ENCODE measurements around the gene TTLL10.

Gene TTLL10

DNA sequence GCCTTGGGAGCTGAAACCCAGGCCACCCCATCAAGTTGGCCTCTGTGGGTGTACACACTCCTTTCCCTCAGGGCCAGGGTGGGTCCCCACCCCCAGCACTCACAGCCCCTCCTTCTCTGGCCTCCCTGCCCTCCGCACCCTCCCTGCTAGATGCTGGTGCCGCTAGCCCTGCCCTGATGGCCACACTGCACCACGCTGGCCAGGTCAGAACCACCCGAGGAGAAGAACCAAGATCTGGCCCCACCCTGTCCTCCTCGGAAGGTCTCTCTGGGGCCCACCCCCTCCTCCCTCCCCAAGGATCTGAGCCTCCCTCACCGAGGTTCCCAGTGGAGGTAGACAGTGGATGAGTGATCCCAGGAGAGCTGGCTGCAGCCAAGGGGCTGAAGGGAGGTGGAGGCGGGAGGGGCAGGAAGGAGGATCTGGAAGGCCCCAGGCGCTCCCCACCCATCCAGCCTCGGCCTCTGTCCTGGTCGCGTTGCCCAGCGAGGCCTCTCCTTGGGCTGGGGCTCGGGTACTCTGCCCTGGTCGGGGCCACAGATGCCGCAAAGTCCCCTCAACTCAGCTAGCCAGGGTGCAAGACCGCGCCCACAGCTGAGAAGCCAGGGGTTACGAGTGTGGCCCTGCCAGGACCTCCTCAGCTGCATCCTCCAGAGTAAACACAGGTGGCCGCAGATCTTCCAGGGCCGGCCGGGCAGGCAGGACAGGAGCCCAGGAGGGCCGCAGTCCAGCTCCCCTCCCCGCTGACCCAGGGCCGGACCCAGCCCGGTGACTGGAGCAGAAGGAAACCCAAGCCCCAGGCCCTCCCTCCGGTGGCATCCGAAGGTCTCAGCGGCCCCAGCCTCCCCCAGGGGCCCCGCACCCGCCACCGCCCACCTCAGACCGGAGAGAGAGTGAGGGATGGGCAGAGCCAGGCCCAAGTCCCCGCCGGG lies 63.5 kb downstream of the TTLL10 start:
- DNase-seq (ENCODE audit: low spot score) = no peak

DNA sequence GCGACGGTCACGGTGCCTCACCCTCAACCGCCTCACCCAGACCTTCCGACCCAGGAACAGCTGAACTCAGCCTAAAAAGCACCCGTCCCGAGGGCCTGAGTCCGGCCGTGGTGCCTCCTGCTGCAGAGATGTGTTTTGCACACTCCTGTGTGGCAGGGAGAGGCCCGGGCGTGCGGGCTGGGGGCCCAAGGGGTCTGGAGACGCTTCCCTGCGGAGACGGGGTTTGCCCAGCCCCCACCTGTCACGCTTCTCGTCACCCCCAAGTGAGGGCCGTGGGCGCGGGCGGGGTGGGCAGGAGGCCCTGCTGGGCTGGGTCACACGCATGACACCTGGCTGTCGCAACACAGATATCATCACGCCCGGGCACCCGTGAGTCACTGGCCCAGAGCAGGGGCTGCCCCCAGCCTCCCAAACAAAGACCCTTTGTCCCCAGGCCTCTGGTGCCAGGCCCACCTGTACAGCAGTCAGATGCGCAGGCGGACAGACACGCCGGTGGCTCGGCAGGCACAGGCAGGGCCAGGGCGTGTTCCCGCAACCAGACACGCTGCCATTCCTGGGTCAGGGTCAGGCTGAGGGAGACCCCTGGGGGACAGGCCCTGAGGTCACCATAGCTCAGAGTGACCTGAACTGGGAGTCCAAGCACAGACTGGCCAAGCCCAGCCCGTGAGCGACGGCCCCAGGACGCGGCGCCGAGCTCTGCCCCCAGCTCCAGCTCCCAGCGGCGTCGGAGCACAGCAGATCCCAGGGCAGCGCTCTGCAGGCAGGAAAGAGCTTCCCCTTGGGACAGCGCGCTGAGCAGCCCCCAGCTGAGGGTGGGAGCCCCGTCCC lies 64.4 kb downstream of the TTLL10 start:
- DNase-seq (ENCODE audit: low spot score) = peak; percentile 47

DNA sequence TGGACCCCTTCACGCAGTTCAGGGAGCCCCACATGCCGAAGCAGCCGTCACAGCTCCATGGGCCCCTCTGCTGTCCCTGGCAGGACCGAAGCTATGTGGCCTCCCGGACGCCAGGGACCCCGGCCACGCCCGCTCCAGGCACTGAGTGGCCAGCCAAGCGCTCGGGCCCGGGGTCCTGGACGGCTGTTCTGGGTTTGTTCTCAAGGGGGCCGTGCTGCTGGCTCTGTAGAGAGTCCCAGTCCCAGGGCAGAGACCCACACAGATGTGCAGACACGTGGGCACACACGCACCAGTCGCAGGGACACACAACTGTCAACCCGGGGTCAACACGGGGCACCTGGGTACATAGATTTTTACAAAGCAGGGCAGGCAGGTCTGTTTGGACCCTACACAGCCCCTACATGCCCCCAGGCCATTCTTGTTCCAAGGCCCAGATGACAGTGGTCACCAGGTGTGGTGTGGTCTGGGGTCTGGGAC lies 65.1 kb downstream of the TTLL10 start:
- DNase-seq (ENCODE audit: low spot score) = peak; percentile 30

DNA sequence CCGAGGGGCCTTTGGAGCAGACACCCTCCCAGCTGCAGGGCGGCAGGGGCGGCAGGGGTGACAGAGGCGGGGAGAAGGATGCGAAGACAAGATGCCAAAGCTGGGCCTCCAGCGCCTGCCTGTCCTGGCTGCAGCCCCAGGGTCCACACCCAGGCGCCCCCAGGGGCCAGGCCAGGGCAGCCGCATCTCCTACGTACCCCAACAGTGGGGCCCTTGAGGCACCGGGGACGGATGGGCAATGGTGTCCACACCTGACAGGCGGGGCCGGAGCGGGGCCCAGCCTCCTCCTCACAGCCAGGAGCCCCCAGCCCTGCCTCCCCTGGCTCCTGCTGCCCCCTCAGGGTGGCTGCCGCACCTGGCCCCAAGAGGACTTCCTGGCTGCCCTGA lies 65.5 kb downstream of the TTLL10 start:
- peak; percentile 68 for DNase-seq (ENCODE audit: low spot score)

DNA sequence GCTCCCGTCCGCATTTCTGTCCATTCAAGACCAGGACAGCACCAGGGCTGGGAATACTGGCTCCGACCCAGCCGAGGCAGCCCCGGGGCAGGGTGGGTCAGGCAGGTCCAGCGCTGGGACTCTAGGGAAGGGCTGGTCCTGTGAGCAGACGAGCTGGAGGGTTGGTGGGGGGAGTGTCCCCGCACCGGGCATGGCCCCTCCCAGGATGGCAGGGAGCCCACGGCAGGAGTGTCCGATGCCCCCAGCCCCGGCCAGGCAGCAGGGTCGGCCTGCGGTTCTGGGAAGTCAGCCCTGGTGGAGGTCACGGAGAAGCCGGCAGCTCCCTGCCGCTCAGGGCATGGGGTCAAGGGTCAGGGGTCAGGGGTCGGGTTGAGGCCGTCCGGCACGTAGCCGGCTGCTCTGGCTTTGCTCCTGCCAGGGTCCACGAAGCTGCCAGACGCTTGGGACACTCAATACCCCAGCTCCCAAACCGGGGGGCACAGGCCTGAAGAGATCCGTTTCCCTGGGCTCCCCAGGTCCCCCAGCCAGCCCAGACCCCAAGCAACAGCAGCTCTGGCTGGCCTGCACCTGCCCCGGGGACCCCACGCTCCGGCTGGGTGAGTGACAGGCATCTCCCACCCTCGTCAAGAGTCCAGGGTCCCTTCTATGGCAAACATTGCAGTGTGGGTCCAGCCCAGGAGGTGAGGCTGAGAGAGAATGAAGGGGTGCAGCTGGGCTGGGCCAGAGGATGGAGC lies 66.1 kb downstream of the TTLL10 start:
- peak; percentile 41 for DNase-seq (ENCODE audit: low spot score)

DNA sequence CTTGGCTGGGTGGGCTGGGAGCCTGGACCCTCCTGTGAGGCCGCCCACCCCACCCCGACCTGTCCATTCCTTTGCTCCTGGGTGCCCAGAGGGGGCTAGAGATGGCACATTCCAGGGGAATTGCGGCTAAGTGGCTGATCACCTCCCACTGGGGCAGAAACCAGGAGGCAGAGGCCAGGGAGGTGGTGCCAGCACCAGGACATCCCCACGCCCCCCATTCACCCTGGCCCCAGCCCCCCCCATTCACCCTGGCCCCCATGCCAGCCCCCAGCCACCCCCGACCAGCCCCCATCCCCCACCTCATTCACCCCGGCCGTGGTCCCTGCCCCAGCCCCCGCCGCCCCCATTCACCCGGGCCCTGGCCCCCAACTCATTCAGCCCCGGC lies 66.7 kb downstream of the TTLL10 start:
- DNase-seq (ENCODE audit: low spot score) = peak; percentile 41

DNA sequence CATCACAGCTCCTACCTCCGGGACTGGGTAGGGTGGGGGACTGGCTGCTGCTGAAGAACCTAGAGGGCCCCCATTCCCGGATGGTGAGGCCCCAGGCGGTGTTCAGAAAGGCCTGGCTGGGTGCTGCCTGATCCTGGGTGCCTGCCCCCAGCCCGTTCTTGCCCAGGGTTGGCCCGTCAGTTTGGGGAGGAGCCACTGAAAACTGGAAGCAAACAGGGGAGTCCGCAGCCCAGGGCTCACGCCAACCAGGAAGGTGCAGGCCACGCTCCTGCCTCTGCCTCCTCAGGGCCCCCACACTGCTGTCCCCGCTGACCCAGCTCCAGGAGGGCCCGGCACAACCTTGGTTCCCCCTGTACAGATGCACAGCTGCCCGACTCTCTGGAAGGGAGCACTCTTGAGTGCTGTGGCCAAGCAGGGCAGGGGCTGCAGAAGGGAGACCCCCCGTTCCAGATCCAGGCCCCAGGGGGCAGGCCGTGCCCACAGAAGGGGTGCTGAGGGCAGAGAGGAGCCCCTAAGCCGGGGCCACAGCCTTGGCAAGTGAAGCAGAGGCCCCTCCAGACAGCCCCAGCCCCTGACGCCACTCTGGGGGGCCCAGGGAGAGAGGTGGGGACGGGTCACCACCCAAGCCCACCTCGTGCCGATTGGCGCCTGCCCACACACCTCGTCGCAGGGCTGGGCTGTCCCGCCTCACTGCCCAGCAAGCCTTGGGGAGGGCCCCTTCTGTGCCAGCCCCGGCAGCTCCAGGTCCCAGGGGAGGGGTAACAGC lies 67.3 kb downstream of the TTLL10 start:
- DNase-seq (ENCODE audit: low spot score) = peak; percentile 57

DNA sequence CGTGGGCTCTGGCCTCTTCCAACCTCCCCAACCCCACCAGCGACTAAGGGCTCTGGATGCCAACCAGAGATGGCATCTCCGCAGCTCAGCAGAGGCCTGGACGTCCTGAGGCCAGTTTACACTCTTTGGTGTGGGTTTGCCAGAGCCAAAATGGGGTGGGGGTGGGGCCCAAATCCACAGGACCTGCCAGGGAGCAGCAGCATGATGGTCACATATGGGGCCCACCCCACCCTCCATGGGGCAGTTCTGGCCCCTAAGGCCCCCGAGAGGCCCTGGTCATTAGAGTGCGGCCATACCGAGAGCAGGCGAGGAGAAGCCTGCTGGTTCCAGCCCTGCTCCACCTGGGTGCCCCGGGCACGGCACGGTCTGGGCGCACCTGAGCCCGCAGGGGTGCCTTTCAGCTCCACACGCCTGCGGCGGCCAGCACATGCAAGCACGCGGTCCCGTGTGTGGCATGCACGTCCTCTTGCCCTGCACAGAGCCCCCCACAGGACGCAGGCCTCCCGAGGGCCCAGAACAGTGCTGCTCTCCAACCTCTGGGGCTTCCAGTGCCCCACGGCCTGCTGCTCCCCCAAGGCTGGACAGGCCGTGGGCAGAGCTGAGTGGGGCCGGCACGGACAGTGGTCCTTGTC lies 68.0 kb downstream of the TTLL10 start:
- no peak for DNase-seq (ENCODE audit: low spot score)

DNA sequence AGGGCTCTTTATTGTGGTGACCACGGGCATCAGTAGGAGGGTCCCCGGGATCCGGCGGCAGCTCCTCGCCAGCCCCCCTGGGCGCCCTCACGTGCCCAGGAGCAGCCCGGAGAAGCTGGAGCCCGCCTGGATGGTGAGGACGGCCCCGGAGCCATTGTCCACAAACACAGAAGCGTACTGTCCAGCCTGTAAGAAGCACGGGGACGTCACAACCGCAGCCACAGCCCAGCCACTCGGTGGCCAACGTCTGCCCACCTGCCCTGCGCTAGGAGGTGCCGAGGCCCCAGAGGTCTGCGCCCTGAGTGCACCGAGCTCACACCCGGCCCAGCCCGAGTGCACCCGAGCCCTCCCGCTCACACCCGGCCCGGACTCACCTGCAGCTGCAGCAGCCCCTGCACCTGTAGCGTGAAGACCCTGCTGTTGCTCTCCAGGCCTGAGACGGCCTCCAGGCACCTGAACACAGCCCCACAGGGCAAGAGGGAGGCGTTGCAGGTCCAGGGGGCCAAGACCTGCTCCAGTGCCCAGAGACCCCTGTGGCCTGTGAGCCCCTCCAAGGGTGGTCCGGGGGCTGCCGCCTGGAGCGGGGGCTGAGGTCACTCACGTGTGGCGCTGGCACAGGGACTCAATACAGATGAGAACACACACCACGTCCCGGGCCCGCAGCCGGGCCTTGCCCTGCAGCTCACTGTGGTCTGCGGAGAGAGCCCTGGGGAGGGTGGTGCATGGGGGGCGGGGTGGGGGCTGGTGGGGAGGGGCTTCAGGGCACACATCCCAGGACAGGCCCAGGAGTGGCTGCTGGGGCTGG lies 69.0 kb downstream of the TTLL10 start:
- no peak for DNase-seq (ENCODE audit: low spot score)

DNA sequence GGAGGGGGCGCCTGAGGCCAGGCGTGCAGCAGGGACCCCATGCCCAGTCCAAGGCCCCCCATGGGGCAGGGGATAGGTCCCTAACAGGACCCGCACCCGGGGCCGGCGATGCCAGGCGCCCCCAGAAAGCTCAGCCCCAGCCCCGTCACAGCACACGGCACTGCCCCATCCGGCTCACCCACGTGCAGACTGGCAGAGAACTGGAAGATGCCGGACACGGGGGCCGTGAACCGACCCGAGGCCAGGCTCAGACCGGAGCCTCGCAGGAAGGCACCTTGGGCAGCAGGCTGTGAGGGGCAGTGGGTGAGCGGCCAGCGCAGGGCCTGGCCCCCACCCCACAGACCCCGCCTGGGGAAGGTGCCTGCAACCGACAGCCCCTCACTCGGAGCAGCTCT lies 69.6 kb downstream of the TTLL10 start:
- no peak for DNase-seq (ENCODE audit: low spot score)

DNA sequence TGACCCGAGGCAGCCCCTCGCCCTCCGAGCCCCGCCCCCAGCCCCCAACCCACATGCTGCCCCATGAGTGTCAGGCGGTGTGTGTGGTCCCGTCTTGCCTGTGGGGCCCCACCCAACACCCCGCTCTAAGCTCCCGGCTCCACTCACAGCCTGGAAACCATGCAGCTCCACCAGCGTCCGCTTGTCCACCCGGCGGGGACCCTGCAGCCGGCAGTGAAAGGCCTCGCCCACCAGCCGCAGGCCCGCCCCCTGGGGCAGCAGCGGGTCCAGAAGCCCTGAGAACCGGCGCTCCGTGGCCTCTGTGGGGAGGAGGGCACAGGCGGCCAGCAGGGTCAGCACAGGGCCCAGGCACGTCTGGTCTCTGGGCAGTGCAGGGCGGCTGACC lies 70.1 kb downstream of the TTLL10 start:
- peak; percentile 41 for DNase-seq (ENCODE audit: low spot score)

DNA sequence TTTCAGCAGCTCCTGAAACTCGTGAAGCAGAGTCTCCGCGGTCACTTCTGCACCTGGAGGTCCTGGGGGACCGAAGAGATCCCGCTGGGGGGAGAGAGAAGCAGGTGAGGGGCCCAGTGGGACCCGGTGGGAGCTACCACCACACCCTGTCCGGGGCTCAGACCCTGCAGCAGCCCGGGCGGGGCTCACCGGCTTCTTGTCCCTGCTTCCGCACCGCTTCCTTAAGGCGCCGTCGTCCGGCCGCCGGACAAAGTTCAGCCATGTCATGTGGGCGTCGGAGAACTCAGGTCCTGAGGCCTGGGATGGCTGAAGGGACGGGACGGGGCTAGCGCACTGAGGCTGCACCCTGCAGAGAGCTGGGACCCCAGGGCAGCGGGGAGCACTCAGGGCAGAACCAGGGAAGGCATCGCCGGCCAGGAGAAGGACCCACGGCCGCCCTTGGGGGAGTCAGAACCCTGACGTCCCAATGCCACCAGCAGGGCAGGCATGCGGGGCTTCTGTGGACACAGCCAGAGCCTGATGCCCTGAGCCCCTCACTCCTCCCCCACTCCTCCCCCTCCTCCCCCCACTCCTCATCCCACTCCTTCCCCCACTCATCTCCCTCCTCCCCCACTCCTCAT lies 70.6 kb downstream of the TTLL10 start:
- DNase-seq (ENCODE audit: low spot score) = no peak

DNA sequence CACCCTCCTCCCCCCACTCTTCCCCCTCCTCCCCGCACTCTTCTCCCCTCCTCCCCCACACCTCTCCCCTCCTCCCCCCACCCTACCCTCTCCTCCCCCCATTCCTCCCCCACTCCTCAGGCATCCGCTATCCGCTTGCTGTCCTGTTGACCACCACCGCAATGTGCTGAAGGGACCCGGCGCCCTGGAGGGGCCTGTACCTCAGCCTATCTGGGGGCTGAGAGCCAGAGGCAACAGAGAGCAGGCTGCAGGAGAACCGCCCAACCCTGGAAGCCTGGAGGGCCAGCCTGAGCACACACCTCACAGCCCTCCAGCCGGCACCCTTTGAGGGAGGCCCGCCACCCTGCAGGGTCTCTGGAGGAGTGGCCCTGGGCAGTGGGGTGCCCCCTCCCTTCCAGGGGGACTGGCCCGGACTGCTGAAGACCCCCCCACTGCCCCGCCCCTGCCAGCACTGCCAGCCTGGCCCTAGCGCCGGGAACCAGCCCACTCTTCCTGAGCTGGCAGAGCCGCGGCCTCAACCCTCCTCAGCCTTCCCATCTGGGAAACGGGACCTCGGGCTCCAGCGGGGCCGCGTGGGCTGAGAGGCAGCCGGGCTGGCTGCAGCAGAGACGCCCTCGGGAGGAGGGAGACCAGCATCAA lies 71.6 kb downstream of the TTLL10 start:
- DNase-seq (ENCODE audit: low spot score) = no peak

DNA sequence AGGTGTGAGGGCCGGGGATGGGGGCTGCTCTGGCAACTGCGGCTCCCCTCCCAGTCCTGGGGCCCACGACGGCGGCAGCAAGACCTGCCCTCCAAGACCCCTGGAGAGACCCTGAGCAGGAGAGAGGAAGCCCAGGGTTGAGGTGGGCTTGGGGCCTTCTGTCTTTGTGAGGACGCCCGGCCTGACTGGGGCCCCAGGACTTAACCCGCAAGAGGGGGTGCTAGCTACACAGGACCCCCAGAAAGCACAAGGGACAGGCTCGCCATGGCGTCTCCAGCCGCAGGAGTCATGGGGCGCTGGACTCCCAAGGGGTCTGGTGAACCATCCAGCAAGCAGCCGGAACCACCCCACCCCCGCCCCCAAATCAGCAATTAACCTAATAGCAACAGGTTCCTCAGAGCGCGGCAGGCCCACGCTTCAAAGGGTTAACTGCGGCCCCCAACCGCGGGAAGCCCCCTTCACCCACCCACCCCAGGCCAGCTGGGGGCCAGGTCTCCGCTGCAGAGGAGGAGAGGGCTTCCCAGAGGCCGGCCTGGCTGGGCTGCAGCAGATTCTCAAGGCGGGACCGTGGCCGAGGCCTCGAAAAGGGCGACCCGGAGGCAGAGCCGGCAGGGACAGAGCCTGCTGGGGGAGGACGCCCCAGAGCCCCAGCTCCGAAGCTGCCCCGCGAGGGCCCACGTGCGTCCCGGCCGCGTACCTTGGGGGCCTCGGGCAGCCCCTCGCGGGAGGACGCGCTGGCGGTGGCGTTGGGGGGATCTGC lies 72.3 kb downstream of the TTLL10 start:
- no peak for DNase-seq (ENCODE audit: low spot score)

DNA sequence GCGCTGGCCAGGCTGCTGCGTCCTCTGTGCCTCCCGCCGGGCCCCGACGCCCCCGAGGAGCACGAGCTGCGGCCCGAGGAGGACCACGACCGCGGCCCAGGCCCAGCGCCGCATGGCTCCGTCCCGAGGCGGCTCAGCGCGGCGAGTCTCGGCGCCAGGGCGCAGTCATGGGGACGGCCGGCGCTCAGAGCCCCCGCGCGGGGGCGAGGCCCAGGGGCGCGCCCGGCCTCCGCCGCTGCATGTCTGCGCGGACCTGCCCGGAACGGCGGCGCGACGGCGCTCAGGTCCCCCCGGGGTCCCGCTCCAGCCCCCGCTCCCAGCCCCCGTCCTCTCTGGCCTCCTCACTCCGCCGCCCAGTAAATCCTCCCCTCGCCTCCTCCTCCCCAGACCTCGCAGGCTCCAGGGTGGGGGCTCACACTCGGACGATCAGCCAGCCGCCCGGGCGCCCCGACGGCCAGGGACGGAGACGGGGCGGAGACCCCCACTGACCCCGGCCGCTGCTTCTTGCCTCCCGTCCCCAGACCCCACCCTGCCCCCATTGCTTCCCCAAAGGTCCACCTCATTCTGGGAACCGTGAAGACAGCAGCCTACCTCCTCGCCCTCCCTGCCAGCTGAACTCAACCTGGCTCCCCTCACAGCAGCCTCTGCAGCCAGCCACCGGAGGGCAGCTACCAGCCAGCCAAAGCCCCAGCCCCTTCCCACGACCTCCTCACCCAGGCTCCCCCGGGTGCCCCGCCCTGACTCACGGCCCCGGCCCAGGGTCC lies 73.1 kb downstream of the TTLL10 start, which contains the start of gene C1QTNF12:
Gene C1QTNF12, minus strand, starts transcription at position 146 of the 764 bp plus-strand sequence. Its CDS starts 32 bp downstream, at position 114.
- peak; percentile 73 for DNase-seq (ENCODE audit: low spot score)

DNA sequence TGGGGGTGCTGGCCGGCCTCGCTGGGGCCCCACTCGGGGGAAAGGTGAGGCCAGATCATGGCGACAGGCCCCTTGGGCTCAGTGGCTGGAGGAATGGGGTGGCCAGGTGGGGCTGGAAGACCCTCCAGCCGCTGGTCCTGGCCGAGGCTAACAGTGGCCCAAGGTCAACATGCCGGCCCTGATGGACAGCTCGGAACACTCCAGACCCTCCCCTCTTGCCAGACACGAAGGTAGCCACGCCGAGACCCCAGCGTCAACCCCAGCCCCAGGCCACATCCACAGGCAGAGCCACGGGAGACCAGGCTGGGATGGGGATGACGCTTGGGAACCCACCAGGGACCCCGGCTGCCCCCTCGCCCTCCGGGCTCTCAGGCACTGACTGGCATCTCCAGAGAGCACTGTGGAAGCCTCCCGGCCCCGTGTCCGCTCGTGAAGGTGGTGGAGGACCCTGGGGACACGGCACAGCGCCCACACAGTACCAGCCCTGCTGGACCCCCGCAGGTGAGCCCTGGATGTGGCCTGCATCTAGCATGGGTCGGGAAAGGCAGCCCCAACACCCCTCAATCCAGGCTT lies 73.7 kb downstream of the TTLL10 start:
- DNase-seq (ENCODE audit: low spot score) = no peak
